ENCODE measurements around the gene CHMP6.

Gene CHMP6

DNA sequence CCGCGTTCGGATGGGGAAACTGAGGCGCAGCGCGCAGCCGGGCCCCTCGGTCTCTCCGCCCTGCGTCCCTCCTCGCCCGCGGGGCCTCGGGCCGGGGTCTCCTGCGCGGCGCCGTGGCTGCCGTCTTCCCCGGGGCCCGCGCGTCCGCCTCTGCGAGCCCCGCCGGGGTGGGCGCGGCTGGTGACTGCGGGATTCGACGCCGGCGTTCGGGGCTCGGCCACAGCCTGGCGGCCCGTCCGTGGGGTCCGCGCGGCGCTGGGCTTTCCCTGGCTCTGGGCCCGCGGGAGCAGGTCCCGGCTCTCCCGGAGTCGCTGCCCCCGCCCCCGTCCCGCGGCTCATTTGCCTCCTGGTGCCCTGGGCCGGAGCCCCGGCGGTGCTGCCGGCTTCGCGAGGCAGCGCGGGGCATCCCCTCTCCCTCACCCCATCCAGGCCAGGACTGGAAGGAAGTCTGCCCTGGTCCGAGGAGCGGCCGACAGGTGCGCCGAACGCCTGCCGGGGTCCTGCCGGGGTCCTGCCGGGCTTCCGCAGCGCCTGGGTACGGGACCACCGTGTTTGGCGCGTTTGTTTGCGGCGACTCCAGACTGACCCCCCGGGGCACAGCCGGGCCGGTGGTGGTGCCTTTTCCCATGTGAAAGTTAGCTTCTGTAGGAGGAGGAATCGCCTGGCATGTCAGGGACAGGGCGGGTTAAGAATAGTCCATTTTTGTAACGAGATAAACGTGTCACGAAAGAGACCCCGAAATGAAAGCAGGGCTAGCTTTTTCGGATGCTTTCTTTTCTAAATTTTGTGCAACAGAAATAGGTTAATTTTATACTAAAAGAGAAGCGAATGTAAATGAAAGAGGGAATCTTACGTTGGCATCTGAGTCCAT, 671 bp downstream of the CHMP6 start:
- no peak for DNase-seq (ENCODE audit: low read depth)

- no peak for DNase-seq (ENCODE audit: low read depth)
Measured at GRCh38 chr17:80992948-80993624, 1.4 kb downstream of the CHMP6 start.

DNA sequence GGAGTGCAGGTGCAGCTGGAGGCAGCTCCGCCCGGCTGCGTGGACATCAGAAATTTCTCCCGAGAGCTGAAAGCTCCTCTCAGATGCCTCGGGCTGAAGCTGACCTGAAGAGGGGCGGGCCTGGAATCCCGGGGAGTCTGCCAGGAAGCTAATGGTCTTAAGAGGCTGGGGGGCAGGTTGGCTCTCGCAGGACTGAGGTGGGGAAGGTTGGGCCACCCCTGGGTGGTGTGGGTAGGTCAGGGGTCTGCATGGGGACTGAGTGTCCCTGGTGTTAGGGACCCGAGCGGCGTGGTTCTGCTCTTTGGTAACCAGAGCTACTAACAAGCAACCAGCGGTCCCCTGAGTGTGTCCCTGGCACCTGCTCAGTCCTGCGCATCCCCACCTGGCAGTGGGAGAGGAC, 3.5 kb downstream of the CHMP6 start:
- DNase-seq (ENCODE audit: low read depth), result no peak

GRCh38 chr17:80996422-80997305, 5.0 kb downstream of the CHMP6 start:
- DNase-seq (ENCODE audit: low read depth), result no peak

DNA sequence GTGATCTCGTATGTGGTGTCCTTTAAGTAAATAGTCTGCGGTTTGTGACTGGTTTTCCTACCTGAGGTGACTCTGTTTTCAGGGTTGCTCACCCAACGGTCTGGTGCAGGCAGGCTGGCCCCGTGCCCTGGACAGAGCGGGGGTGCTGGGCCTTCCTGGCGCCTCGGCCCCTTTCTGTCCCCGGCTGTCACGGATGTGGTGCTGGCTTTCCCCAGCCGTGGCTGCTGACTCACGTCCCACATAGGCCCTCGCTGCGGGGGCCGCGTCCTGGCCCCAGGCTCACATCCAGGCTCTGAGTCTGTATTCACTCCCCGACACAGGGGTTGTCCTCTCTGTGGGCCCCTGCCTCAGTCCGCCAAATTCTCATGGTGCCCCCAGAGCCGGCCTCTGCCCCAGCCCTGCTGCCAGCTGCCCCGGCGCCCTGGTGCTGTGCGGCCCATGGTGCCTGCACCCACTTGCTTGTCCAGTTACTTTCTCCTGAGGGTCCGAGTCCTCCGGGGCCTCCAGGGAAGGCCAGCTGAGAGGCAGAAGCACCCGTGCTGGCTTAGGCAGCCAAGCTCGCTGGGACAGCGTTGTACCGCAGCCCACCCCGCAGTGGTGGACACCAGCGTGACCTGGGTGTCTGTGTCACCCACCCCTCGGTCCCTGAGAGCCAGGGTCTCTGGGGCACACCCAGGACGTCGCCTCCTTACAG, 5.9 kb downstream of the CHMP6 start:
- DNase-seq (ENCODE audit: low read depth), result no peak

GRCh38 chr17:80998118-80998747, 6.6 kb downstream of the CHMP6 start:
- DNase-seq (ENCODE audit: low read depth), result no peak

DNA sequence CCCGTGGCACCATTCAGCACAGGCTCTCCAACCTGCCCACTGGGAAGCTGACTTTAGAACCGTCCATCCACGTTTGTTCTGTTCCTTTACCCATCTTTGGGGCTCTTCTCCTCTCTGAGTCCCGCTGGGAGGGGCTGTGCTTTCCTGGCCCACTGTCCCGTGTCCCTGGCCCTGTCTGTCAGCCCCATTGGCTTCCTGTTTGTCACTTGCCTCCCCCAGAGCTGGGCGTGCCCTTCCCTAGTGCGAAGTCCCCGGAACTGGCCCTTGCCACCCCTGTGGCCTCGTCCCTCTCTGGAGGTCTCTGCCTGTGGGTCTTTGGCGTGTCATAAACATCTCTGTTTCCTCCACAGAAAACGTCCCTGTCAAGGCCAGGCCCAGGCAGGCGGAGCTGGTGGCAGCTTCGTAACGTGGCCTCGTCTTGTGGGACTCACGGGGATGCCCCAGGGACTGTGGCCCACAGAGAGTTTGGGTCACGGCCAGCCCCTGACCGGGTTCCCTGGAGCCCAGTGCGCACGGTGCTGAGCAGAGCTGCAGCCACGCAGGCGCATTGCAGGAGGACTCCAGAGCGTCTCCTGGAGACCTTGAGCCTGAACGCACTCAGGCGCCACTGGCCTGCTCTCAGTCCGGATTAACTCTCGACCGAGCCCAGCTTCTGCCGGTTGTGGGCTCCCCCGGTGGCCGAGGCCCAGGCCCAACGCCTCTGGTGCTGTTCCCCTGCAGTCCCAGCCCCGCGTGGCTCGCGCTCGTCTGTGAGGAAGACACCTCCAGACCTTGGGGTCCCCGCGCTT, 7.3 kb downstream of the CHMP6 start:
- DNase-seq (ENCODE audit: low read depth), result no peak

- DNase-seq (ENCODE audit: low read depth), result no peak
Measured at GRCh38 chr17:80999536-81000333, 8.1 kb downstream of the CHMP6 start.

DNA sequence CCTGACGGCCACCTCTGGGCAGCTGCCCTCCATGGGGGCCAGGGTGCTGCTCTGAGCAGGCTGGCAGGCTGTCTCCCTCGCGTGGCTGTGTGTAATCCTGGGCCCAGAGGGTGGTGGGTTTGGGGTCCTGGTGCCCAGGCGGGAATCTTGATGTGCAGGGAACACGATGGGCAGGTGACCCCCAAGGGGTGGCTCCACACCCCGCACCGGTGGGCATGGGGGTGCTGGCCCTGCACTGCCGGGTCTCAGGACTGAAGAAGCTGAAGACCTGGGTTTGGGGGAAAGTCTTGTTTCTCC, 8.6 kb downstream of the CHMP6 start:
- DNase-seq (ENCODE audit: low read depth), result no peak

DNA sequence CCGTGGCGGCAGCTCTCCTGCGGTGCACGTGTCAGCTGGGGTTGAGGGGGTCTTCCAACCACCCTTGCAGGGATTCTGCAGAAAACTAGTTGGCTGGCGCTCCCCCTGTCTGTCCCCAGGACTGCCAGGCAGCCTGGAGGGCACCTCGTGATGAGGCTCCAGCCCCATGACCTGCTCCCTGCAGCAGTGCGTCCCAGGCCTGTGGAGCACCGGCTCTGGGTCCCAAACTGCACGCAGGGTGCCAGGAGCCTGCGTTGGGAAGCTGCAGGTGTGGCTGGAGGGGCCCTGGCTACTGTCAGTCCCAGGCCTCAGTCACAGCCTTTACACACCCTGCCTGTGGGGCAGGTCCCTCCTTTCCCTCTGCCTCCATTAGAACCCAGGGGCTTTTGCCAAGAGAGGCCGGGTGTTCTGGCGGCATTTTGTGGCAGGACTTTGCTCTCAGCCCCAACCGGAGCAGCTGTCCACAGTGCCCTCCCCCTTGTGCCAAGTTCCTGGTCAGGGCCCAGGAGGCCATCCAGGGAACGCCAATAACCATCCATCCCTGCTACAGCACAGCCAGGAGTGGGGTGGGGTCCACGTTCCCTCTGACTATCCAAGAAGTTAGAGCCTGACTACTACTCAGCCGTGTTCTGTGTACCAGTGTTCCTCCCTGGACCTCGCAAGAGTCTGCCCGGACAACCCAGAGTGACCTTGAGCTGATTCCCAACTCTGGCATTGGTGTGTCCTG, 9.2 kb downstream of the CHMP6 start:
- no peak for DNase-seq (ENCODE audit: low read depth)

GRCh38 chr17:81002013-81002384, 10.4 kb downstream of the CHMP6 start:
- DNase-seq (ENCODE audit: low read depth), result no peak

DNA sequence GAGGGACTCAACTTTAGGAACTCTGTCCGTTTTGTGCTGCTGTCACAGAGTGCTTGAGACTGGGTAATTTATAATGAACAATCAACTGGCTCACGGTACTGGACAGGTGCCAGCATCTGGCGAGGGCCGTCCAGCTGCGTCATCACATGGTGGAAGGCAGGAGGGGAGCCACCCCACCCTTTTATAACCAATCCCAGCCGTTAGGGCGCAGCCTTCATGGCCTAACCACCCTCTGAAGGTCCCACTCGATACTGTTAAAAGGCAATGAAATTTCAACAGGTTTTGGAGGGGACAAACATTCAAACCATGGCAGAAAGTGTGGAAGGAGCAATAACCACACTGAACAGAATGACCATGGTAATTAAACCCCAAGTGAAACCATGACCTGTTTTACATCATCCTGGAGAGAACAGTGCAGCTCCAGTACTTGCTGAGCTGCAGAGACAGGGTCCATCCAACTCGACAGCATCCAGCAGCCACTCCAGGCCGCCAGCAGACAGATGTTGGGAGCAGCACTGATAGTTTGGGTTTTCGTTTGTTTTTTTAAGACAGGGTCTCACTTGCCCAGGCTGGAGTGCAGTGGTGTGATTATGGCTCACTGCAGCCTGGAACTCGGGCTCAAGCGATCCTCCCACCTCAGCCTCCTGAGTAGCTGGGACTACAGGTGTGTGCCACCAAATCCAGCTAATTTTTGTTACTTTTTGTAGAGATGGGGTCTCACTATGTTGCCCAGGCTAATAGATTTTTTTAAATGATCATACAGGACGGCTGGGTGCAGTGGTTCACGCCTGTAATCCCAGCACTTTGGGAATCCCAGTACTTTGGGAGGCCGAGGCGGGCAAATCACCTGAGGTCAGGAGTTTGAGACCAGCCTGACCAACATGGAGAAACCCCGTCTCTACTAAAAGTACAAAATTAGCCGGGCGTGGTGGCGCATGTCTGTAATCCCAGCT, 11.0 kb downstream of the CHMP6 start:
- no peak for DNase-seq (ENCODE audit: low read depth)

GRCh38 chr17:81003711-81004475, 12.3 kb downstream of the CHMP6 start:
- no peak for DNase-seq (ENCODE audit: low read depth)

DNA sequence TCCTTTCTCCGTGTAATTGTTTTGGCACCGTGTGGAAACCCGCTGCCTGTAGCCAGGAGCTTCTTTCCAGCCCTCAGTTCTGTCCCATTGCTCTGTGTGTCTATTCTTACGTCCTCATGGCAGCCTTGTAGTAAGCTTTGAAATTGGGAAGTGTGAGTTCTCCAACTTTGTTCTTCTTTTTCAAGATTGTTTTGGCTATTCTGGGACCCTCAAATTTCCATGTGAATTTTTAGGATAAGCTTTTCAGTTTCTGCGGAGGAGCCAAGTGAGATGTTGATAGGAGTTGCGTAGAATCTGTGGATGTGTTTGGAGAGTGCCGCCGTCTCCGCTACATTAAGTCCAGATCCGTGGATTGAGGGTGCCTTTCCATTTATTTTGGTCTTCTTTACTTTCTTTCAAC, 15.2 kb downstream of the CHMP6 start:
- no peak for DNase-seq (ENCODE audit: low read depth)

DNA sequence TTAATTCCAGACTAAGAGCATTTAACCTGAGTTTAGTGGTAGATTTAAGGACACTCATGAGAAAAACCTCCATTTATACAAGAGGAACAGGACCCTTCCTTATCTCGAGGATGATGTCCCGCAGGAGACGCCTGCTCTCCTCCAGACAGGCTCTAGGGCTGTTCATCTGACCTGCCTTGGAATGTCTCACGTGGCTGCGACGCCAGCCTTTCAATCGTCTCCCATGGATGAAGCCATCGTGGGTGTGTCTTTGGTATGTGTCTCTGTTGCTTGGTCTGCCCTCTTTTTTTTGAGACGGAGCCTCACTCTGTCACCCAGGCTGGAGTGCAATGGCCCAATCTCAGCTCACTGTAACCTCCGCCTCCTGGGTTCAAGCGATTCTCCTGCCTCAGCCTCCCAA, 16.5 kb downstream of the CHMP6 start:
- no peak for DNase-seq (ENCODE audit: low read depth)

GRCh38 chr17:81009136-81009535, 17.5 kb downstream of the CHMP6 start:
- DNase-seq (ENCODE audit: low read depth), result no peak

GRCh38 chr17:81010935-81011334, 19.3 kb downstream of the CHMP6 start:
- no peak for DNase-seq (ENCODE audit: low read depth)
